DMS79 treated with DMSO at 0.1 percent for 48 hours (cell line): ENCODE data around the gene TMEM161A.

Experiments used
- DNase-seq: peaks from one replicate; lab custom pipeline; 2025; lab: John Stamatoyannopoulos, UW

The TMEM161A gene

GRCh38 chr19:19096641-19097627 lies 41.3 kb downstream of the TMEM161A start:
- DNase-seq: no peak

- DNase-seq: no peak
Observed at GRCh38 chr19:19095691-19096090, 42.6 kb downstream of the TMEM161A start.

- no peak for DNase-seq
Observed at GRCh38 chr19:19094513-19094912, 43.8 kb downstream of the TMEM161A start.

- no peak for DNase-seq
Observed at GRCh38 chr19:19087676-19088075, 50.6 kb downstream of the TMEM161A start.

- DNase-seq: no peak
Observed at GRCh38 chr19:19083413-19084178, 54.7 kb downstream of the TMEM161A start.

- no peak for DNase-seq
Observed at GRCh38 chr19:19081642-19082151, 56.6 kb downstream of the TMEM161A start.

GRCh38 chr19:19079571-19079970 lies 58.7 kb downstream of the TMEM161A start:
- DNase-seq: no peak

- DNase-seq: no peak
Observed at GRCh38 chr19:19078801-19079200, 59.5 kb downstream of the TMEM161A start.

GRCh38 chr19:19077103-19077502 lies 61.2 kb downstream of the TMEM161A start:
- no peak for DNase-seq

GRCh38 chr19:19076476-19076875 lies 61.8 kb downstream of the TMEM161A start:
- no peak for DNase-seq

GRCh38 chr19:19075126-19075525 lies 63.2 kb downstream of the TMEM161A start:
- DNase-seq: no peak

- no peak for DNase-seq
Observed at GRCh38 chr19:19074196-19074882, 63.9 kb downstream of the TMEM161A start.

GRCh38 chr19:19071897-19072296 lies 66.4 kb downstream of the TMEM161A start:
- DNase-seq: no peak
